ENCODE results near the gene SYDE1.
"Not testable (repeated sequence)": the region's sequence is repeated elsewhere in the genome, so short reads cannot be mapped to it uniquely, and the experiment has no call there.

SYDE1 gene, protein sequence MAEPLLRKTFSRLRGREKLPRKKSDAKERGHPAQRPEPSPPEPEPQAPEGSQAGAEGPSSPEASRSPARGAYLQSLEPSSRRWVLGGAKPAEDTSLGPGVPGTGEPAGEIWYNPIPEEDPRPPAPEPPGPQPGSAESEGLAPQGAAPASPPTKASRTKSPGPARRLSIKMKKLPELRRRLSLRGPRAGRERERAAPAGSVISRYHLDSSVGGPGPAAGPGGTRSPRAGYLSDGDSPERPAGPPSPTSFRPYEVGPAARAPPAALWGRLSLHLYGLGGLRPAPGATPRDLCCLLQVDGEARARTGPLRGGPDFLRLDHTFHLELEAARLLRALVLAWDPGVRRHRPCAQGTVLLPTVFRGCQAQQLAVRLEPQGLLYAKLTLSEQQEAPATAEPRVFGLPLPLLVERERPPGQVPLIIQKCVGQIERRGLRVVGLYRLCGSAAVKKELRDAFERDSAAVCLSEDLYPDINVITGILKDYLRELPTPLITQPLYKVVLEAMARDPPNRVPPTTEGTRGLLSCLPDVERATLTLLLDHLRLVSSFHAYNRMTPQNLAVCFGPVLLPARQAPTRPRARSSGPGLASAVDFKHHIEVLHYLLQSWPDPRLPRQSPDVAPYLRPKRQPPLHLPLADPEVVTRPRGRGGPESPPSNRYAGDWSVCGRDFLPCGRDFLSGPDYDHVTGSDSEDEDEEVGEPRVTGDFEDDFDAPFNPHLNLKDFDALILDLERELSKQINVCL

DNA sequence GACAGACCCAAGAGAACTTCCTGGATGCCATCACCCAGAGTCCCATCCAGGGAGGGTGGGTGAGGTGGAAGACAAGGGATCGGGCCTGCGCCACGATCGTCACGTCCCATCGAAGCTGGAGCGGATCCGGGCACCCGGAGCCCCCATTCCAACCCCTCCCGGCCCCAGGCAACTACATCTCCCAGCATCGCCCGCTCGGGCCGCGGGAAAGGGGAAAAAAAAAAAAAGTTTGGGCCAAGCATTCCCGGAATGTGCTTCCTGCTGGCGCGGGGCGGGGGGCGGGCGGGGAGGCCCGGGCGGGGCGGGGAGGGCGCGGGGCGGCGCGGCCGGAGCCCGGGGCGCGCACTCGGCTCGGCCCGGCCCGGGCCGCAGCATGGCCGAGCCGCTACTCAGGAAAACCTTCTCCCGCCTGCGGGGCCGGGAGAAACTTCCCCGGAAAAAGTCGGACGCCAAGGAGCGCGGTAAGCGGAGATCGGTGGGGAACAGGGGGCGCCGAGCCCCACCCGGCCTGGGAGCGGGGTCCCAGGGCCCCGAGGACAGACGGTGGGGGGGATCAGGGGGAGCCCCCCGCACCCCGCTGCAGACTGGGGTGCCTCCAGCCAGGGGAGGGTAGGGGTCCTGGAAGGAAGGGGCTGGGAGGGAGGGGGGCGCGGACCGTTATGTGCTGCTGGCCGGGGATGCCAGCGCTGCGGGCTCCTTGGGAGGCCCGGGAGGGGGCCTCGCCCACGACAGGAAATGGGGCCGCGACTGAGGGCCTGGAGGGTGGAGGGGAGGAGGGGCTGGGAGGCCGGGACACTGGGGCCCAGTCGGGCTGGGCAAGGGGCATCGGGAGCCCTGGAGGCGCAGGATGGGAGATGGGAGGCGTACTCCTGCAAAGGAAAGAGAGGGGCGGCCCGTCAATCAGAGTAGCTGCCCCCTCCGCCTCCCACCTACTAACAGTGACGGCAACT is at the start of gene SYDE1:
SYDE1 (plus strand) TSS at position 341 of the 950 bp plus-strand sequence; CDS start at position 374, 33 bp downstream.
- Histone ChIP-seq H3K27ac (ENCODE audit: low read length) (no peak within 1 kb of the TSS), H3K4me2 (ENCODE audit: low read depth, low read length) (no peak within 1 kb of the TSS), H3K79me2 (ENCODE audit: low read length) (no peaks in the 10 kb centered on the region), H3K9ac (ENCODE audit: low read length) (no peak within 1 kb of the TSS), H3F3A (ENCODE audit: insufficient read depth, low read length) (no peaks in the 10 kb centered on the region), H3K27me3 (replicated peaks; ENCODE audit: insufficient read depth, low read length) (peaks cover 72% of the 10 kb centered on the region), H3K9me2 (replicated peaks; ENCODE audit: insufficient read depth, low read length) (no peaks in the 10 kb centered on the region), H3K9me3 (replicated peaks; ENCODE audit: insufficient read depth, low read length) (no peaks in the 10 kb centered on the region), H3K36me3 (replicated peaks; ENCODE audit: insufficient read depth, low read length) (no peaks in the 10 kb centered on the region), H3K4me3 (ENCODE audit: low read length) (no peak within 1 kb of the TSS), H3K4me1 (ENCODE audit: low read length) (no peaks in the 10 kb centered on the region), H4K20me1 (ENCODE audit: insufficient read depth, low read length) (no peaks in the 10 kb centered on the region), H2AFZ (ENCODE audit: low read length) (no peak within 1 kb of the TSS)
- TF ChIP-seq EZH2phosphoT487 (IDR thresholded peaks at IDR 0.05; ENCODE audit: low read length) (no peak), EZH2 (optimal IDR thresholded peaks at IDR 0.05; ENCODE audit: low read depth, low read length) (no peak)
- TF ChIP-seq, protein P1, sequence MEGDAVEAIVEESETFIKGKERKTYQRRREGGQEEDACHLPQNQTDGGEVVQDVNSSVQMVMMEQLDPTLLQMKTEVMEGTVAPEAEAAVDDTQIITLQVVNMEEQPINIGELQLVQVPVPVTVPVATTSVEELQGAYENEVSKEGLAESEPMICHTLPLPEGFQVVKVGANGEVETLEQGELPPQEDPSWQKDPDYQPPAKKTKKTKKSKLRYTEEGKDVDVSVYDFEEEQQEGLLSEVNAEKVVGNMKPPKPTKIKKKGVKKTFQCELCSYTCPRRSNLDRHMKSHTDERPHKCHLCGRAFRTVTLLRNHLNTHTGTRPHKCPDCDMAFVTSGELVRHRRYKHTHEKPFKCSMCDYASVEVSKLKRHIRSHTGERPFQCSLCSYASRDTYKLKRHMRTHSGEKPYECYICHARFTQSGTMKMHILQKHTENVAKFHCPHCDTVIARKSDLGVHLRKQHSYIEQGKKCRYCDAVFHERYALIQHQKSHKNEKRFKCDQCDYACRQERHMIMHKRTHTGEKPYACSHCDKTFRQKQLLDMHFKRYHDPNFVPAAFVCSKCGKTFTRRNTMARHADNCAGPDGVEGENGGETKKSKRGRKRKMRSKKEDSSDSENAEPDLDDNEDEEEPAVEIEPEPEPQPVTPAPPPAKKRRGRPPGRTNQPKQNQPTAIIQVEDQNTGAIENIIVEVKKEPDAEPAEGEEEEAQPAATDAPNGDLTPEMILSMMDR (IDR thresholded peaks at IDR 0.05; ENCODE audit: low read length) = no peak
- no peak for DNase-seq

DNA sequence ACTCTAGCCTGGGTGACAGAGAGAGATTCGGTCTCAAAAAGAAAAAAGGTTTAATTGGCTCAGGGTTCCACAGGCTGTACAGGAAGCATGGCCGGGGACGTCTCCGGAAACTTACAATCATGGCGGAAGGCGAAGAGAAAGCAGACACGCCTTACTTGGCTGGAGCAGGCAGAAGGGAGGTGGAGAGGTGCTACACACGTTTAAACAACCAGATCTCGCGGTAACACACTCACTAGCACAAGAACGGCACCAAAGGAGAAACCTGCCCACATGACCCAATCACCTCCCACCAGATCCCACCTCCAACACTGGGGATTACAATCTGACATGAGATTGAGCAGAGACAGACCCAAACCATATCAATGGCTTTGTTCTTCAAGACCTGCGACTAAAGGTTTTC is 45.2 kb upstream of the SYDE1 start:
- no peak overlapping the region for H3K4me3 ChIP-seq (ENCODE audit: low read length)
- no peak overlapping the region for H2AFZ ChIP-seq (ENCODE audit: low read length)
- DNase-seq = no peak
- no peaks in the 10 kb centered on the region for H3F3A ChIP-seq (ENCODE audit: insufficient read depth, low read length)
- no peaks in the 10 kb centered on the region for H3K36me3 ChIP-seq (replicated peaks; ENCODE audit: insufficient read depth, low read length)
- no peaks in the 10 kb centered on the region for H3K79me2 ChIP-seq (ENCODE audit: low read length)
- no peak overlapping the region for H3K9ac ChIP-seq (ENCODE audit: low read length)
- H3K27me3 ChIP-seq (replicated peaks; ENCODE audit: insufficient read depth, low read length) = peaks cover 76% of the 10 kb centered on the region
- H4K20me1 ChIP-seq (ENCODE audit: insufficient read depth, low read length) = no peaks in the 10 kb centered on the region
- no peak overlapping the region for H3K4me2 ChIP-seq (ENCODE audit: low read depth, low read length)
- no peaks in the 10 kb centered on the region for H3K4me1 ChIP-seq (ENCODE audit: low read length)
- H3K9me3 ChIP-seq (replicated peaks; ENCODE audit: insufficient read depth, low read length) = no peaks in the 10 kb centered on the region
- H3K9me2 ChIP-seq (replicated peaks; ENCODE audit: insufficient read depth, low read length) = no peaks in the 10 kb centered on the region
- no peak overlapping the region for H3K27ac ChIP-seq (ENCODE audit: low read length)
- TF ChIP-seq EZH2phosphoT487 (IDR thresholded peaks at IDR 0.05; ENCODE audit: low read length) = no peak
- no peak for TF ChIP-seq EZH2 (optimal IDR thresholded peaks at IDR 0.05; ENCODE audit: low read depth, low read length)
- TF ChIP-seq, protein P1 (IDR thresholded peaks at IDR 0.05; ENCODE audit: low read length) = no peak

DNA sequence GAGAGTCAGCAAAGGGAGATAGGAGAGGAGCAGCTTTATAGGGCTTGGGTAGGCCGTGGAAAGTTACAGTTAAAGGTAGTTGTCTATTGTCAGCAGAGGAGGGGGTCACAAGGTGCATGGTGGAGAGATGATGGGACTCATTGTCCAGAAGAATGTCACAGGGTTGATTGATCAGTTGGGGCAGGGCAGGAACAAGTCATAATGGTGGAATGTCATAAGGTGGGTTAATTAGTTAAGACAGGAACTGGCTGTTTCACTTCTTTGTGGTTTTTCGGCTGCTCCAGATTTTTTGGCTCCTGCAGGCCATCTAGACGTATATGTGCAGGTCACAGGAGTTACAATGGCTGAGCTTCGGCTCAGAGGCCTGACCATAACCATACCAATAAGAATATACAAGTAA is 36.8 kb upstream of the SYDE1 start:
- H3K9me3 ChIP-seq (replicated peaks; ENCODE audit: insufficient read depth, low read length); H3K36me3 ChIP-seq (replicated peaks; ENCODE audit: insufficient read depth, low read length); H3K9ac ChIP-seq (ENCODE audit: low read length); H3K4me2 ChIP-seq (ENCODE audit: low read depth, low read length); H3K27ac ChIP-seq (ENCODE audit: low read length); H3K9me2 ChIP-seq (replicated peaks; ENCODE audit: insufficient read depth, low read length); H3K79me2 ChIP-seq (ENCODE audit: low read length); H3K4me3 ChIP-seq (ENCODE audit: low read length); DNase-seq; H4K20me1 ChIP-seq (ENCODE audit: insufficient read depth, low read length); H3K4me1 ChIP-seq (ENCODE audit: low read length); H2AFZ ChIP-seq (ENCODE audit: low read length); H3F3A ChIP-seq (ENCODE audit: insufficient read depth, low read length): not testable (repeated sequence)
- peaks cover 77% of the 10 kb centered on the region for H3K27me3 ChIP-seq (replicated peaks; ENCODE audit: insufficient read depth, low read length)

Data from MM.1S (cell line).